Measurements from ENCODE around the gene PITX2.

PITX2 gene

GRCh38 chr4:110628663-110629213 lies 5.9 kb upstream of the PITX2 start:
- DNase-seq (ENCODE audit: insufficient read length) (no peak), FAIRE-seq (no peak)
- no peak for TF ChIP-seq POLR2AphosphoS5 (IDR thresholded peaks at IDR 0.05; ENCODE audit: low read depth, low read length)
- TF ChIP-seq POLR2A (IDR thresholded peaks at IDR 0.05; ENCODE audit: low read depth, low read length), result no peak
- no peak for TF ChIP-seq TAF1 (IDR thresholded peaks at IDR 0.05; ENCODE audit: borderline replicate concordance, low read depth, low read length)

DNA sequence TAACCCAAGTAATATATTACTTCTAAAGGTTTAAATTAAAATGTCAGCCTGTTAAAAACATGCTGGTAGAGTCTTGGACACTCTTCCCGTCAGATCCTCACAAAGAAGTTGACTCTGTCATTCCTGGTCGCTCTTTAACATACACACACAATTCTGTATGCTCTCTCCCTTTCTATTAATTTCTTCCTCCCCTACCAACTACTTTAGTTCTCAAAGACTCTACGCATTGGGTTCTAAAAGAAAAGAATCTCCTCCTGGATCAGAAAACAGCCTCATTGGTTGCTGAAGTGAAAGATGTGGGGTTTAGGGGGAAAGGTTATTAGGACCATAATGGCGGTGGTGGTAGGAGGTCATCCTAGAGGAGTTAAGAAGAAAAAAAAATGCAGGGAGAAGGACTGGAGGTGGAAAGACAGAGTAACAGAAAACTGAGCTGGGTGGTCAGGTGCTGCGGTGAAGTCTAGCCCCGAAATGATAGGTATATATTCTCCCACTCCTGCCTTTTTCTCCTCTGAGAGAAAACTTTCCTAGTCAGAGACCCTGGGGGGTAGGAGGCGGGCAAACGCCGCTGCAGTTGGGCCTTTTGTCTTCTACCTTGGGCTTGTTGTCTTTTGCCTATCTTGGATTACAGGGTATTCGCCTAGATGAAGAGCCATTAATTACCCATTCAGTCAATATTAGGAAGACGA lies 5.2 kb upstream of the PITX2 start:
- FAIRE-seq, result no peak

DNA sequence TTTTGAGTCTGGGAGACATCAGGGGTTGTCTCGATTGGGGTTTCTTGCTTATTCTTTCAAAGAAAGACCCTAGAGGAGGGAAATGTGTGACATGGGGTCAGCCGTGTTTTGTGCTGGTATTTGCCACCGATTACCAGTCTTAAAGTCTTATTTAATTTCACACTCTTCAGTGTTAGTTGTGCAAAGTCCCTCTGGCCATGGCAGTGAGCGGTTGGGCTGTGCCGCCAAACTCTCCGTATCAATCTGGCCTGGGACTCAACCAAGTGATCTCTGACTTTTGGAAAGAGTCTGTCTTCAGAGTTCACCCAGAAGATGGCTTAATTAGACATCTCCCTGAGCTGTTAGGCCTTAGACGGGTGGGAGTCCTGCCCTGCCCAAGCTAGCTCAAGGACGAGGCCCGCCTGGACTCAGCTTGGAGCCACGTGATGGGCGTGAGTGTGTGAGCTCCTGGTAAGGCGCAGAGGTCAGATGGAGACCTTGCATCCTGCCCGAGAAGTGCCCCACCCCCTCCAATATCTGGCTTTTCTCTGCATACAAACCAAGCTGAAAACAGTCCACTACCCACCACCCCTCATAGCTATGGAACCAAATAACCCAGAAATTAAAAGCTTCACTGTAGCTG lies 3.8 kb upstream of the PITX2 start:
- DNase-seq (ENCODE audit: insufficient read length) (no peak), FAIRE-seq (no peak)
- TF ChIP-seq TAF1 (IDR thresholded peaks at IDR 0.05; ENCODE audit: borderline replicate concordance, low read depth, low read length), result no peak
- TF ChIP-seq POLR2A (IDR thresholded peaks at IDR 0.05; ENCODE audit: low read depth, low read length), result no peak
- TF ChIP-seq POLR2AphosphoS5 (IDR thresholded peaks at IDR 0.05; ENCODE audit: low read depth, low read length), result no peak

More for the DNA sequence above, 5.2 kb upstream of the PITX2 start:
- TF ChIP-seq TAF1 (IDR thresholded peaks at IDR 0.05; ENCODE audit: borderline replicate concordance, low read depth, low read length), result no peak
- TF ChIP-seq POLR2AphosphoS5 (IDR thresholded peaks at IDR 0.05; ENCODE audit: low read depth, low read length), result no peak
- no peak for TF ChIP-seq POLR2A (IDR thresholded peaks at IDR 0.05; ENCODE audit: low read depth, low read length)
- no peak for DNase-seq (ENCODE audit: insufficient read length)

- TF ChIP-seq POLR2AphosphoS5 (IDR thresholded peaks at IDR 0.05; ENCODE audit: low read depth, low read length) (no peak), TAF1 (IDR thresholded peaks at IDR 0.05; ENCODE audit: borderline replicate concordance, low read depth, low read length) (no peak), POLR2A (IDR thresholded peaks at IDR 0.05; ENCODE audit: low read depth, low read length) (no peak)
- FAIRE-seq (no peak), DNase-seq (ENCODE audit: insufficient read length) (no peak)
Measured at GRCh38 chr4:110625576-110626257, 2.8 kb upstream of the PITX2 start.

GRCh38 chr4:110624904-110625494 lies 2.1 kb upstream of the PITX2 start:
- TF ChIP-seq POLR2AphosphoS5 (IDR thresholded peaks at IDR 0.05; ENCODE audit: low read depth, low read length) (no peak), POLR2A (IDR thresholded peaks at IDR 0.05; ENCODE audit: low read depth, low read length) (no peak), TAF1 (IDR thresholded peaks at IDR 0.05; ENCODE audit: borderline replicate concordance, low read depth, low read length) (no peak)
- no peak for FAIRE-seq
- no peak for DNase-seq (ENCODE audit: insufficient read length)

DNA sequence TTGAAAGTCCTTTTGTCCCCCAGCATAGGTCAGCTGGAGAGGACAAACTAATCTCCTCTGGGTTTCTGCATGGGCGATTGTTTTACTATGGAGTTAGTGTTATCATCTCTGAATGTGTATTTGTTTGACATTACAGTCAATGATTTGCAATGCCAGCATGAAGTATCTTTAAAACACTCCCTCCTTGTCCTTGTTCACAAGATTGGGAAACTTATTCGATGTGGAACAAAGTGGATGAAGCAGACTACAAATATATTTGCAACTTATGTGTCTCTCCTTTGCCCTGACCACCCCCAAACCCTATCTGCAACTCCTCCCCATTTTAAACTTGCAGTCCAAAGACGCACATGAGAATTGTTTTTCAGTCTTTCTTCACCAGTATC lies 1.5 kb upstream of the PITX2 start:
- no peak for DNase-seq (ENCODE audit: insufficient read length)

GRCh38 chr4:110623718-110624397 lies 981 bp upstream of the PITX2 start:
- DNase-seq (ENCODE audit: insufficient read length), result no peak
- FAIRE-seq, result no peak
- no peak for TF ChIP-seq POLR2A (IDR thresholded peaks at IDR 0.05; ENCODE audit: low read depth, low read length)
- no peak for TF ChIP-seq POLR2AphosphoS5 (IDR thresholded peaks at IDR 0.05; ENCODE audit: low read depth, low read length)
- no peak for TF ChIP-seq TAF1 (IDR thresholded peaks at IDR 0.05; ENCODE audit: borderline replicate concordance, low read depth, low read length)

More for the DNA sequence above, 1.5 kb upstream of the PITX2 start:
- FAIRE-seq, result no peak
- TF ChIP-seq POLR2AphosphoS5 (IDR thresholded peaks at IDR 0.05; ENCODE audit: low read depth, low read length) (no peak), TAF1 (IDR thresholded peaks at IDR 0.05; ENCODE audit: borderline replicate concordance, low read depth, low read length) (no peak), POLR2A (IDR thresholded peaks at IDR 0.05; ENCODE audit: low read depth, low read length) (no peak)

- FAIRE-seq (no peak), DNase-seq (ENCODE audit: insufficient read length) (no peak)
- TF ChIP-seq POLR2A (IDR thresholded peaks at IDR 0.05; ENCODE audit: low read depth, low read length), result no peak
- no peak for TF ChIP-seq TAF1 (IDR thresholded peaks at IDR 0.05; ENCODE audit: borderline replicate concordance, low read depth, low read length)
- no peak for TF ChIP-seq POLR2AphosphoS5 (IDR thresholded peaks at IDR 0.05; ENCODE audit: low read depth, low read length)
Measured at GRCh38 chr4:110621839-110622751, 782 bp downstream of the PITX2 start.

GRCh38 chr4:110621328-110621812 lies 1.5 kb downstream of the PITX2 start:
- FAIRE-seq (no peak), DNase-seq (ENCODE audit: insufficient read length) (no peak)
- no peak for TF ChIP-seq TAF1 (IDR thresholded peaks at IDR 0.05; ENCODE audit: borderline replicate concordance, low read depth, low read length)

Measured in GM12892 (cell line).